GM18507 (cell line): ENCODE results near the gene CCSER2.
"Not testable (repeated sequence)": the region's sequence is repeated elsewhere in the genome, so short reads cannot be mapped to it uniquely, and the experiment has no call there.

Experiments
- DNase-seq: peaks from one replicate; pipeline ENCODE4 v3.0.0; 2011; ENCODE audit warnings: low read depth; ENCODE audit not compliant: insufficient read length; ENCODE audit errors: extremely low spot score
- FAIRE-seq: peaks from 2 replicates; lab custom pipeline; 2011; peaks lifted over from hg19 to GRCh38; lab: Jason Lieb, UNC

CCSER2 gene

GRCh38 chr10:84308481-84309304 lies 19.7 kb upstream of the CCSER2 start:
- FAIRE-seq, result no peak
- no peak for DNase-seq

GRCh38 chr10:84310470-84310869 lies 17.9 kb upstream of the CCSER2 start:
- no peak for FAIRE-seq
- no peak for DNase-seq

- DNase-seq, result no peak
- no peak for FAIRE-seq
Measured at GRCh38 chr10:84311576-84311975, 16.8 kb upstream of the CCSER2 start.

- DNase-seq, result no peak
- FAIRE-seq, result no peak
Measured at GRCh38 chr10:84312816-84313215, 15.6 kb upstream of the CCSER2 start.

GRCh38 chr10:84314275-84314674 lies 14.1 kb upstream of the CCSER2 start:
- FAIRE-seq, result no peak
- no peak for DNase-seq

GRCh38 chr10:84317174-84317573 lies 11.2 kb upstream of the CCSER2 start:
- DNase-seq (no peak), FAIRE-seq (peak; percentile 61)

GRCh38 chr10:84321902-84322301 lies 6.5 kb upstream of the CCSER2 start:
- DNase-seq (no peak), FAIRE-seq (no peak)

GRCh38 chr10:84323566-84323965 lies 4.8 kb upstream of the CCSER2 start:
- DNase-seq, FAIRE-seq: not testable (repeated sequence)

GRCh38 chr10:84326995-84327394 lies 1.4 kb upstream of the CCSER2 start:
- not testable (repeated sequence) for DNase-seq, FAIRE-seq

- no peak for DNase-seq
- peak; percentile 49 for FAIRE-seq
Measured at GRCh38 chr10:84329196-84329611, 815 bp downstream of the CCSER2 start.

- peak; percentile 91 for FAIRE-seq
Measured at GRCh38 chr10:84329986-84330651, 1.7 kb downstream of the CCSER2 start.

GRCh38 chr10:84331091-84331490 lies 2.7 kb downstream of the CCSER2 start:
- DNase-seq (no peak), FAIRE-seq (no peak)

More at GRCh38 chr10:84329986-84330651, 1.7 kb downstream of the CCSER2 start:
- no peak for DNase-seq

- DNase-seq, result no peak
- FAIRE-seq, result peak; percentile 71
Measured at GRCh38 chr10:84333864-84334451, 5.6 kb downstream of the CCSER2 start.

GRCh38 chr10:84334811-84335210 lies 6.4 kb downstream of the CCSER2 start:
- DNase-seq (no peak), FAIRE-seq (no peak)

- DNase-seq, result no peak
- FAIRE-seq, result no peak
Measured at GRCh38 chr10:84335516-84335915, 7.1 kb downstream of the CCSER2 start.

GRCh38 chr10:84336406-84337090 lies 8.2 kb downstream of the CCSER2 start:
- DNase-seq, result no peak
- no peak for FAIRE-seq

- FAIRE-seq (no peak), DNase-seq (no peak)
Measured at GRCh38 chr10:84337199-84337598, 8.8 kb downstream of the CCSER2 start.

GRCh38 chr10:84339025-84339424 lies 10.6 kb downstream of the CCSER2 start:
- FAIRE-seq (no peak), DNase-seq (no peak)

GRCh38 chr10:84340187-84340586 lies 11.8 kb downstream of the CCSER2 start:
- no peak for DNase-seq
- no peak for FAIRE-seq
